HPDE6-E6E7 (cell line): ENCODE results near the gene NES.
"Not testable (repeated sequence)": the region's sequence is repeated elsewhere in the genome, so short reads cannot be mapped to it uniquely, and the experiment has no call there.

Experiments used
- DNase-seq: peaks from one replicate; pipeline ENCODE4 v3.0.0; 2011; ENCODE audit warnings: missing footprints; ENCODE audit errors: extremely low spot score

The NES gene

DNA sequence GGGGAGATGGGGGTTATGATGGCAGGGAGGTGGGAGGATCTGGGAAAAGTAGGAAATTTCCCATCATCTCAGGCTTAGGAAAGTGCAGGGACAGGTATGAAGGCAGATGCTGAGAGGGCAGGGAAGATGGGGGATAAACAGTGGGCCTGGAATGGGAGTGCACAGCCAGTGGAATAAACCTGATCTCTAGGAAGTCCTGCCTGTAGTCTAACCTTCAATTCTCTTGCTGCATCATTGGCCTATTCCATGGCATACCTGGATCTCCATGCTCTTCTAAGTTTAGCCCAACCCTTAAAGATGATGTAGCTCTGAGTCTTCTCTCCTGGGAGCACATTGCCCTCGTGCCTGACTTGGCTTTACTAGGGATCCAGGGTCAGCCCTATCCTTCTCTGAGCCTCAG lies 32.6 kb downstream of the NES start:
- DNase-seq = no peak

DNA sequence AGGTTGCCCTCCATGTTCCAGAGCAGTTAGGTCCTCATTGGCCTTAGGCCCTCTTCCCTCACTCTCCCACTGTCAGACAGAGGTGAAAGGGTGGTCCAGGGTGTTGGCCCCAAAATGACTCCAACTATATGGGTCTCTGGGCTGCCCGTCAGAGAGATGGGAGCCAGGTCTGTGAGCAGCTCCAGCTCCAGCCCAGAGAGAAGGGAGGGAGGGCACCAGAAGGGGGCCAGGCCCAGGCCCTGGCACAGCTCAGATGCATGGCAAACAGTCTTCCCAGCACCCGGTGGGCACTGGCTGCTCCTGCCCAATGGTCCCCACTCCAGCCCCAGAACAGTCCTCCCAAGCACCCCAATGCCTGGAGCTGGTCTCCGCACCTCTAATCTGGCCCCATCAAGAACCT lies 33.1 kb downstream of the NES start:
- no peak for DNase-seq

DNA sequence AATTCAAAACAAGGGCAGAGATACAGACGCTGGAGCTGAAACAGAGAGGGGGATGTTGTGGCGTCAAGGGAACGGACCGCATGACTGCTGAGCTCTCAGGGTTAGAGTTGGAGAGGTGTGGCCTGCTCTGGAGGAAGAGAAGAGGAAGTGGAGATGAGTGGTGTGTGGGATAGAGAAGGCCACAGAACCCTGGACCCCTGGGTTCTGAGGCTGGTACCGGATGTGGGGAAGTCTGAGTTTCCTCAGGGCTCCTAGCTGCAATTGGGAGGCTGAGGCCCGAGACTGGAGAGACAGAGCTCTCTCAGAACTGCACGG lies 33.5 kb downstream of the NES start:
- no peak for DNase-seq

DNA sequence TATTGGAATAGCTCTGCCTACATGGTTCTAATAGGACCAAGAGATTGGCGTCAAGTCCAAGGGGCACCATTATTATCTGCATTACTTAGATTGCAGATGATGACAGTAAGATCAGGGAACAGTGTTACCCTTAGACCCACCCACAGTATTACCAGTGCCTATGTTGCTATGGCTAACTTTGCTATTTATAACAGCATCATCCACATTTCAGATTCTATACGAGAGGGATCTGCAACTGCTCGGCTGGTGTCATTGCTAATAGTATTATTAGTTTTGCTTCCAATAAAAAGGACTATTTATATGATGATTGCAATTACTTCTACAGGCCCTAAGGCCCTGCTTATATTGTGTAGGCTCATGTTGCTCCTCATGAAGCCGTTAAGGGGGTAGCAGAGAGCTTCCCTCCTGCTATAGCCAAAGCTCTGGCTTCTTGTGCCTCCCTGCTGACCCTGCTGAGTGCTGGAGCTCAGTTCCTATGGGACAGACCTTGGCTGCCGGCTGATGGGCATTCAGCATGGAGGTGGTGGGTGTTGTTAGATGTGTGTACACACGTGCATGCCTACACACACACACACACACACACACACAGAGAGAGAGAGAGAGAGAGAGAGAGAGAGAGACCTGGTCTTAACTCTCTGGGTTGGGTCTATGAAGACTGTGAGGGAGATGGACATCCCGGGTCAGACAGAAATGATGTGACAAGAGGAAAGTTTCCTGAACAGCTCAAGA lies 34.0 kb downstream of the NES start:
- no peak for DNase-seq

DNA sequence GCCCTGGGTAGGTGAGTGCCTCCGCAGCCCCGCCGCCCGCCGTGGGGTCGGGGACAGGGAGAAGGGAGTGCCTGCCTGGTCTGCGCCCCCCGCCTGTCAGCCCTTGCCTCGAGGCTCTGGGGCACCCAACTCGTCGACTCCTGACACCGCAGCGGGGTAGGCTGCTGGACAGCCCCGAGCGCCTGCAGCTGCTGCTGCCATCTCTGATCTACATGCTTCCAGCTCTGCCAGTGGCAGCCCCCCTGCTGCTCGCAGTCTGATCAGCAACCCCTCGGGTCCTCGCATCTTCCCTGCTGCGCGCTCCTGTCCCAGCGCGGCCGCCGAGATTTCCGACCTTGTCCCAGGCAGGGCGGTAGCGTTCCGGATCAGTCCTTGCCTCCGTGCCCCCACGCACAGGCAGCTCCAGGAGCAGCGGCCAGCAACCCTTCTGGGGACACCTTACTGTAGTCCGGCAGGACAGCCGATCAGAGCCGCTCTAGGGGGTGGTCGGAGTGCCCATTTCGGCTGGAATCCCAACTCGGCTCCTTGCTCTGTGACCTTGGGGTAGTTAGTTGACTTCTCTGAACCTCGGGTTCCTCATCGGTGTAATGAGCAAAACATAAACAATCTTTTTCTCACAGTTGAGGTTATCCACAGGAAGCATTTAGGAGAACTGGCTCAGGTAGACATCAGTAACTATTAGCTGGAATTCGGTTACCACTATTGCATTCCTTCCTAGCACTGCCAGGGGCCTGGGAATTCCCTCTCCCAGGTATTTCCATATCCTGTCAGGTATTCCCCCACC lies 34.8 kb downstream of the NES start:
- no peak for DNase-seq

DNA sequence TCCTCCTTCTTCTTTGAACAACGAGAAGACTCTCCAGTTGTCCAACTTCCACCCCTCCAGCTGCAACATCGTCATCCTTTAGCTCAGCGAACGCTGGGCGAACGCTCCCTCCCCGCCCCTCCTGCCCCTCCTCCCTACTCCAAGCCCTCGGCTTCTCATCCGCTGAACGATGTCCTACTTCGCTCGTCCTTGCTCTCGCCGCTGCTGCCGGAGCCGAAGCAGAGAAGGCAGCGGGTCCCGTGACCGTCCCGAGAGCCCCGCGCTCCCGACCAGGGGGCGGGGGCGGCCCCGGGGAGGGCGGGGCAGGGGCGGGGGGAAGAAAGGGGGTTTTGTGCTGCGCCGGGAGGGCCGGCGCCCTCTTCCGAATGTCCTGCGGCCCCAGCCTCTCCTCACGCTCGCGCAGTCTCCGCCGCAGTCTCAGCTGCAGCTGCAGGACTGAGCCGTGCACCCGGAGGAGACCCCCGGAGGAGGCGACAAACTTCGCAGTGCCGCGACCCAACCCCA lies 35.4 kb downstream of the NES start, which contains the start of gene BCAN:
Gene BCAN (plus strand): TSS at position 357 of the 504 bp plus-strand sequence. CDS start 3,938 bp downstream, outside the sequence.
- no peak for DNase-seq

DNA sequence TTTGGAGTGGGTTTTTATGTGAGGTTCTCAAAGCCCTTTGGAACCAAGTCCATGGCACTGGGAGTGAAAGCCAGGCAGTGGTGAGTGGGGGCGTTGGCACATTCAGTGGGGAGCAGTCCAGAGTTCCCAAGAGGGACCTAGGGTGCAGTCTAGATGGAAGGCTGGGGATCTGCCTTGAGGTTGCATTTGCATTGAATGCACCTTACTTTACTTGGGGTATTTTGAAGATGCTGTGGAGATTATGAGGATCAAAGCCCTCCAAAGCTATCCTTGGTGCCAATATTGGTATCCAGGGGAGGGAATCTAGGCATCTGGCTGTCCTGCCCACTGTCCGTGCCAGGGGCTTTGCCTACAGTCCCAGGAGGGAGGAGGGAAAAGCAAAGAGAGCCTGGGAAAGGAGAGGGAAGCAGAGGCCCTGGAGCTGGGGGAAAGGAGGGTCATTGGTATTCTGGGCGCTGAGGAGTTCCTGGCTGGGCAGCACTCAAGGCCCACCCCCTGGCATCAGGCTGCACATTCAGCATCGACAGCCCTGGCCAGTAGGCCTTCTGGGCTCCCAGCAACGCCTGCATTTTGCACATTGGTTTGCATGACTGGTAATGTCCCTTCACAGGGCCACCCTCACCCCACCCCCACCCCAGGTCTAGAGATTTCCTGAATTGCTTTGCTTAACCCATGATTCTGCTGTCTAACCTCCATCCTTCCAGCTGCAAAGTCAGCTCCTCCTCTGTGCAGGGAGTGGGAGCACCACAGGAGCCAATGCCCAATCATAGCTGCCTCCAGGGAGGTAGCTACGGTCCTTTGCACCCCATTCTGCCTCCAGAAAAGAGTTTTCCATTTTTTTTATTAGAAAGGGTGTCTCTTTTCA lies 36.1 kb downstream of the NES start:
- DNase-seq = no peak

DNA sequence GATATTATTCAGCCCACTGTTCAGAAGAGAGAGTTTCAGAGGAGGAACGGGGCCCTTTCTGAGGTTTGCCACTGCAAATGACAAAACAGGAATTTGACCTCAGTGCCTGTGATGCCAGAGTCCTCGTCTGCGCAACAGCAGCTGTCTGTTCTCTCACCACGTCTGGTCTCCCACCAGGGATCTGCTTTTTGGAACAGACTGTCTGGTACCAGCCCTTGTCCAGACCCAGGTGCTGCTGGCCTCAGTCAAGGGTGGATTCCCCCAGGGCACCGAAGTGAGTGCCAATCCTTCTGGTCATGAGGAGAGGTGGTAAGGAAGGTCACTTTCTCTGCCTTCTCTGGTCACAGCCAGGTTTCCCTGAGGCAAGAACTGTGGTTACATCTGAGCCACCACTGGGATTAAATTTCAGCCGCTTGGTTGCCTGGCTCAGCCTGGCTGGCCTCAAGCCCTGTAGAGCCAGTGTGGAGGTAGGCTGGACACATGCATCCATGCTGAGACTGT lies 37.6 kb downstream of the NES start:
- no peak for DNase-seq

DNA sequence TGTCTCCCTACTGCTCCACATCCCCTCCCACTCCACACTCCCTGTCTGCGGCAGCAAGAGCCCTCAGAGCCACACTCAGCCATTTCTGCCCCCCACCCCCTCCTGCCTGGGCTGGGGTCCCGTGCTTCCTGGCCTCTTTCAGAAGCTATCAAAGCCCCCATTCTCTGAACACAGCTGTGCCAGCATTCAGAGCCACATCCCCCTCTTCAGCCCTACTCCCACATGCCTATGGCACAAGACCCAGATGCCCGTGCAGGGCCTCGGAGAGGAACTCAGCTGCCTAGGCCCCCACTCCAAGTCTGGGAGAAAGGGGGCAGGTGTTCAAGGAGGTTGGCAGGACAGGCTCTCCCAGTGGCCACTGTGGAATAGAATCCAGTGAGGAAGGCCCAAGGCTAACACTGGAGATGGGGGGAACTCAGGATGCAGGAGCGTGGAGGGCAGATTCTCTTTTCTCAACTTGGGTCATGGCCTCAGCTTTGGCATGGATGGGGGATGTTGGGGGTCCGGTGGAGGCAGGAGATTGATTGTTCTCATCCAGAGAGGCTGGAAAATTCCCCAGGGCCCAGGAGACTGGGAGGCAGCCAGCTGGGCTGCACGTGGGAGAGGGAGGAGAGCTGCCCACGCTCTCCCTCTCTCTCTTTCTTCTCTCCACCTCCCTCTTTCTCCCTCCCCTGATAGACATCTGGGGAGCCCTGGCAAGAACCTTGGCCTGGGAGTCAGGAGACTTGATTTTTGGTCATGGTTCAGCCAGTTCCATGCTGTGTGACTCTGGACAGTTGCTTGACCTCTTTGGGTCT lies 38.8 kb downstream of the NES start:
- no peak for DNase-seq

DNA sequence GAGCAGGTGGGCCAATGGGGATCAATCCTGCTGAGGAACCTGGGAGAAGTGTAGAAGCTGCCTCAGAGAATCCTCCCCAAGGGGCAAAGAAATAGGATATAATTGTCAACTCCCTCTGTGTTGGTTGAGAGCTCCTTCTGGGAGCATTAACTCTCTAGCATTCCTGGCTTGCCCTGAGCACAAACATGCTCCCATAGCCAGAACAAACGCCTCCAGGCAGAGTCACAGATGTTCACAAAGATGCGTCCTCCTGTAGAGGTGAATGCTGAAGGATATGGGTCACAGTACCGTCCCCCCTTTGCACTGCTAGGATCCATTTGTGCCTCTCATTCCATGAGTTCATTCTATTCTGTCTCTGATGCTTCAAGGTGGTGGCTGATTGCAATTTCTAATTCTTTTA lies 44.9 kb downstream of the NES start:
- DNase-seq = no peak

DNA sequence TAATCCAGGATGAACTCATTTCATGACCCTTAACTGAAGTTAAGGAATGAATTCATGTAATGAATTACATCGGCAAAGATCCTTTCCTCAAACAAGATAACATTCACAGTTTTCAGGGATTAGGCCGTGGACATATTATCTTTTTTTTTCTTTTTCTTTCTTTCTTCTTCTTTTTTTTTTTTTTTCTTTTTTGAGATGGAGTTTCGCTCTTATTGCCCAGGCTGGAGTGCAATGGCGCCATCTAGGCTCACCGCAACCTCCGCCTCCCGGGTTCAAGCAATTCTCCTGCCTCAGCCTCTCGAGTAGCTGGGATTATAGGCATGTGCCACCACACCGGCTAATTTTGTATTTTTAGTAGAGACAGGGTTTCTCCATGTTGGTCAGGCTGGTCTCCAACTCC lies 46.1 kb downstream of the NES start:
- not testable (repeated sequence) for DNase-seq

DNA sequence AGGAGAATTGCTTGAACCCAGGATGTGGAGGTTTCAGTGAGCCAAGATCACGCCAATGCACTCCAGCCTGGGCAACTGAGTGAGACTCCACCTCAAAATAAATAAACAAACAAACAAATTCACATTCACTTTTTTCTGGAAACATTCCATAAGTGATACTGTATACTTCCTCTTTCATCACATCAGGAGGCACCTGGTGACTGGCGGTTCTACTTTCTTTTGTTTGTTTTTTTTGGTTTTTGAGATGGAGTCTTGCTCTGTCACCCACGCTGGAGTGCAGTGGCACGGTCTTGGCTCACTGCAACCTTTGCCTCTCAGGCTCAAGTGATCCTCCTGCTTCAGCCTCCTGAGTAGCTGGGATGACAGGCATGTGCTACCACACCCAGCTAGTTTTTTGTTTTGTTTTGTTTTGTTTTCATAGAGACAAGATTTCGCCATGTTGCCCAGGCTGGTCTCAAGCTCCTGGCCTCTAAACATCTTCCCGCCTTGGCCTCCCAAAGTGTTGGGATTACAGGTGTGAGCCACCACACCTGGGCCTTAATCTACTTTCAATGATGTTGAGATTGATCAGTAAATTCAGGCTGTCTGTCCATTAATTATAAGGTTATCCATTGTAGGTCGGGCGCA lies 47.3 kb downstream of the NES start:
- DNase-seq = no peak

DNA sequence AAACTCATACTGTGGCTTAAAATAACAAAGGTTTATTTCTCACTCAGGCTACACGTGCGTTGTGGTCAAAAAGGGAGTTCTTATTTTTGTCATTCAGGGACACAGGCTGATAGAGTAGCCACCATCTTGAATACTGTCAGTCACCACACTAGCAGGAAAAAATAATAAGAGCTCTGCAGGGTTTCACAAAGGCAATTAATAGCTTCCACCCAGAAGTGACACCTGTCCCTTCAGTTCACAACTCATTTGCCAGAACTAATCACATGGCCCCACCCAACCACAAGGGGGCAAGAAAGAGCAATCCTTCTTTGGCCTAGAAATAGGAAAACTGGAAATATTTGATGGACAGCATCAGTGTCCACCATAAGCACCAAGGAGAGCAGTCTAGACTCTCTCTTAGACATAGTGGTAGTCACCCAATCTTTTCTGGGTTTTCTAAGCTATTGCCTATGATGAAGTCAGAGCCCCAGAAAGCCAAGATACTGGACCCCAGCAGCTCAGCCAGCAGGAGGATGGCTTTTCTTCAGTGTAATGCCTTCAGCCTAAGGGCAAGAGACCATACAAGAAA lies 49.8 kb downstream of the NES start:
- DNase-seq = peak; percentile 58

DNA sequence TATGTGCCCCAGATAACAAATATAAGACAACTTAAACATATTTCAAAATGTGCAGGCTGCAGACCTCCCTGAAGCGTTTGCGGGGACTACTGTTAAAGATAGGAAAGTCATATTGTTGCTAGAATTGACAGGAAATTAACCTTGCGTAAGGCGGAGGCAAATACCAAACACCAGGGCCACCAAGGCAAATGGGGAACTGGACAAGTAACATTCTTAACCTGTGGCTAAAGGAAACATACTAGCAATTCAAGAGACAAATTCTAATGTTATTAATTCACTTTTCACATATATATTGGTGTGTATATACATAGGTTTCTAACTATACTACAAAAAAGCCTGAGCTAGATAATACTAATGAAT lies 51.1 kb downstream of the NES start:
- no peak for DNase-seq

DNA sequence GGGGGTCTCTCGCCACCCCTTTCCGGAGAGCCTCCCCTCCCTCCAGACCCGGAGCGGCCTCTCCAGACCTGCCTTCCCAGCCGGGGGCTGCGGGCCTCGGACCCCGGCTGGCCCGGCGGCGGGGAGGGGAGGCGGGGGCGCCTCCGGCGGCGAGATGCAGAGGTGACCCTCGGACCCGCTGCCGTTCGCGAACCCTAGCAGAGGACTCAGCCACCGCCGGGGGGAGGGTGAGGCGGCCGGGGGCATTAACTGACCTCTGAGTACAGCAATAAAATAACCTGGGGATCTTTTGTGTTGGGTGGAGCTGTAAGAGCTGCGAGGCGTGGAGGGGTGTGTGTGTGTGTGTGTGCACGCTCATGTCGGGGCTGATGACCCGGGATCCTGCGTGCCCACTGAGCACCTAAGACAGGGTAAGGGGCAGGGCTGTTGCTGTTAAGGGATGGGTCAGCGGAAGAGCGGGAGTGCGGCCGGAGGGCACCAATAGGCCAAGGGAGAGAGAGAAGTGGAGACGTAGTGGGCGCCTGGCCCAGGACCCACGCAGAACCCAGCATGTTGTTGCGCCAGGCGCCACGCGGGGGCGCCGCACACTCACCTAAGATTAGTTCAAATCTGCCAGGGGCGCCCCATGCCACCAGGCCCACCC lies 51.6 kb downstream of the NES start:
- DNase-seq = no peak

DNA sequence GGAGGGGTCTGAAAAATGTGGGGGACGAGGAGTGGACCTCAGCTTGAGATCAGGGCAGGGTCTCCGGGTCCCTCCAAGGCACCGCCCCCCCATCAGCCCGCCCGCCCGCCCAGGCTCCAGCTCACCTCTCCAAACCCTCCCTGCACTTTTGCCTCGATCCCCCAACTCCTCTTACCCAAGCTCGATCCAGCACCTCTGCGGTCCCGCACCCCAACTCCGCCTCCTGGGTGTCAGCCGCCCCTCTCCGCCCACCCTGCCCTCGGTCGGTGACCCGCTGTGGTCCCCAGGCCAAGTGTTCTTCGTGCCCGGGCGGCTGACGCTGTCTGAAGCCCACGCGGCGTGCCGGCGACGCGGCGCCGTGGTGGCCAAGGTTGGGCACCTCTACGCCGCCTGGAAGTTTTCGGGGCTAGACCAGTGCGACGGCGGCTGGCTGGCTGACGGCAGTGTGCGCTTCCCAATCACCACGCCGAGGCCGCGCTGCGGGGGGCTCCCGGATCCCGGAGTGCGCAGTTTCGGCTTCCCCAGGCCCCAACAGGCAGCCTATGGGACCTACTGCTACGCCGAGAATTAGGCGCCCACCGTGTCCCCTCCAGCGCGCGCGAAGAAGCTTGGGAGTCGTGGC lies 52.3 kb downstream of the NES start:
- no peak for DNase-seq

DNA sequence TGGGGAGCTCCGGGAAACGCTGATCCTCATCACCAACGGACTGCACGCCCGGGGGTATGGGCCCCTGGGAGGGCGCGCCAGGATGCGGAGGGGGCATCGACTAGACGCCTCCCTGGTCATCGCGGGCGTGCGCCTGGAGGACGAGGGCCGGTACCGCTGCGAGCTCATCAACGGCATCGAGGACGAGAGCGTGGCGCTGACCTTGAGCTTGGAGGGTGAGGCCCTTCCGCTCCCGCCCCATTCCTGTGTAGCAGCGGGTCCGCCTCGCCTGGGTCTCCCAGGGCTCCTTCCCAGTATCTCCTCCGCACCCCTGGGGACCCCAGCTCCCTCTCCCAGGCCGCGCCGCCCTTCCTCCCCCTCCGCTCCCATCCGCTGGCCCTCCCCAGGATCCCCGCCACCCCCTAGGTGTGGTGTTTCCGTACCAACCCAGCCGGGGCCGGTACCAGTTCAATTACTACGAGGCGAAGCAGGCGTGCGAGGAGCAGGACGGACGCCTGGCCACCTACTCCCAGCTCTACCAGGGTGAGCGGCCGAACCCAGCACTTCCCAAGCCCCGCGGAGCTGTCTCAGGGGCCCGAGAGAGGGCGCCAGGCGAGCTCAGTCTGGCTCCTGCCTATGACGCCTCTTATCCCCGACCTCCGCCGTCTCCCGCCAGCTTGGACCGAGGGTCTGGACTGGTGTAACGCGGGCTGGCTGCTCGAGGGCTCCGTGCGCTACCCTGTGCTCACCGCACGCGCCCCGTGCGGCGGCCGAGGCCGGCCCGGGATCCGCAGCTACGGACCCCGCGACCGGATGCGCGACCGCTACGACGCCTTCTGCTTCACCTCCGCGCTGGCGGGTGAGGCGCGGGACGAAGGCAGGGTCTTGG lies 53.0 kb downstream of the NES start:
- no peak for DNase-seq

DNA sequence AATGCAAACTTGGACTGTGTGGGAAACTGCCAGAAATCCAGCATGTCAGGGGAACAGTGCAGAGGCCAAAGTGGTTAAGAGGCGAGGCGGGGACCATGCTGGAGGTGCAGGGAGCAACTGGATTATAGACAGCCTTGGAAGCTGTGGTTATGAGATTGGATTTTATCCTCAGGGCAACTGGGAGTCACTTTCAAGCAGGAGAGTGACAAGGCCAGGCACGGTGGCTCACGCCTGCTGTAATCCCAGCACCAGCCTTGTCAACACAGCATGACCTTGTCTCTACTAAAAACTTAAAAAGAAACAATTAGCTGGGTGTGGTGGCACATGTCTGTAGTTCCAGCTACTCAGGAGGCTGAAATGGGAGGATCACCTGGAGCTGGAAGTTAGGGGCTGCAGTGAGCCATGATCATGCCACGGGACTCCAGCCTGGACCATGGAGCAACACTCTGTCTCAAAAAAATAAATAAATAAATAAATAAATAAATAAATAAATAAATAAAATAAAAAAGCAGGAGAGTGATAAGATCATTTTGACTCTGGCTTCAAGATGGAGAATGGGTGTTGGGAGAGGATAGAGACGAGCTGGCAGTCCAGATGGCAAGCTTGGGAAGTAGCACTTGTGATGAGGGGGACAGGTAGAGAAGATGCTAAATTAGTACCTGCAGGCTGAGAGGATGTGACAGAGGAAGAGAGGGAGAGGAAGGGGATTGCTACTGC lies 54.5 kb downstream of the NES start:
- DNase-seq = no peak
